ENCODE data around the gene TSSK6.

GRCh38 chr19:19489804-19490204 is 25.5 kb downstream of the TSSK6 start:
- TF ChIP-seq CTCF (IDR thresholded peaks at IDR 0.05; ENCODE audit: insufficient read depth, low read length, poor library complexity, severe bottlenecking) (no peak), EZH2phosphoT487 (conservative IDR thresholded peaks at IDR 0.05; ENCODE audit: low read length) (no peak)

All from SU-DHL-6 (cell line).